GM06990 (cell line): Measurements from ENCODE around the gene METTL16.

Source experiments
- DNase-seq: peaks from one replicate; pipeline ENCODE4 v3.0.0-alpha.2; 2011; ENCODE audit not compliant: insufficient read length; ENCODE audit errors: extremely low read depth
- H3K27me3 ChIP-seq: replicated peaks from 2 replicates; pipeline ENCODE4 v1.6.0; 2011; ENCODE audit warnings: low read length; ENCODE audit not compliant: control insufficient read depth, insufficient read depth
- H3K36me3 ChIP-seq: 2 replicates; pipeline ENCODE4 v1.5.1; 2011; ENCODE audit warnings: low read length; ENCODE audit not compliant: control insufficient read depth, insufficient read depth
- H3K4me3 ChIP-seq: replicated peaks from 2 replicates; pipeline ENCODE4 v1.5.1; 2011; ENCODE audit warnings: low read depth, mild to moderate bottlenecking, control low read depth, low read length
- TF ChIP-seq, protein P1 (sequence below): IDR thresholded peaks from 2 replicates; pipeline ENCODE4 v1.5.1; 2011; ENCODE audit warnings: low read length, control low read depth, mild to moderate bottlenecking, inconsistent platforms; ENCODE audit not compliant: insufficient read depth, poor library complexity, severe bottlenecking

METTL16 gene

DNA sequence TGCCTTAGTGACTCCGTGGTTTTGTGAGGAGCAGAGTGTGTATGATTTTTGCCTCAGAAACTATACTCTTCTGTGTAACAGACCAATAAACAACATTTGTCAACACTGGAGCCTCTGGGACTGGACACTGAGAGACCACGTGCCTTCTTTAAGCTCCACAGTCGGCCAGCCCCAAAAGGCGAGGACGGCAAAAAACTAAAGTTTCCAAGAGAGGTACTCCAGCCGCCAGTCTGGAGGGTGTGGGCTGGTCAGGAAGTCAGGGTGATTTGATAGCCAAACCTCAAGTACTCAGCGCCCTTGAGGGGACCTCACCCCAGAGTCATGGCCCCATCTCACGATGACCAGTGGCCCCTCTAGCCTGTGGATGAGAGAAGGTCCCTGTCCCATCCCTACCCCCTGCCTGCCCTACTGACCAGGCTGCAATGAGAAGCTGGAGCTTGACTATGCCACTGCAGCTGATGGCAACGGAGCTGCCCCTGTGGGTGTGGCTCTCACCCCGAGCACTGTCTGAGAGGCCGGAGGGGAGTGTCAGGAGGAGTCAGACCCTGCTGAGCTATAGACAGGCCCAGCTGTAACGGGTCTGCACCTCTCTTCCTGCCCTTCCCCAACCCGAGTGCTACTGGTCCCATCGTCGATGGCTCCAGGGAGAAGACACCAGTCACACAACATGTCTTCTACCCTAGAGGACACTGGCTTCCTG, 130.6 kb downstream of the METTL16 start:
- no peak overlapping the region for H3K4me3 ChIP-seq
- TF ChIP-seq, protein P1, sequence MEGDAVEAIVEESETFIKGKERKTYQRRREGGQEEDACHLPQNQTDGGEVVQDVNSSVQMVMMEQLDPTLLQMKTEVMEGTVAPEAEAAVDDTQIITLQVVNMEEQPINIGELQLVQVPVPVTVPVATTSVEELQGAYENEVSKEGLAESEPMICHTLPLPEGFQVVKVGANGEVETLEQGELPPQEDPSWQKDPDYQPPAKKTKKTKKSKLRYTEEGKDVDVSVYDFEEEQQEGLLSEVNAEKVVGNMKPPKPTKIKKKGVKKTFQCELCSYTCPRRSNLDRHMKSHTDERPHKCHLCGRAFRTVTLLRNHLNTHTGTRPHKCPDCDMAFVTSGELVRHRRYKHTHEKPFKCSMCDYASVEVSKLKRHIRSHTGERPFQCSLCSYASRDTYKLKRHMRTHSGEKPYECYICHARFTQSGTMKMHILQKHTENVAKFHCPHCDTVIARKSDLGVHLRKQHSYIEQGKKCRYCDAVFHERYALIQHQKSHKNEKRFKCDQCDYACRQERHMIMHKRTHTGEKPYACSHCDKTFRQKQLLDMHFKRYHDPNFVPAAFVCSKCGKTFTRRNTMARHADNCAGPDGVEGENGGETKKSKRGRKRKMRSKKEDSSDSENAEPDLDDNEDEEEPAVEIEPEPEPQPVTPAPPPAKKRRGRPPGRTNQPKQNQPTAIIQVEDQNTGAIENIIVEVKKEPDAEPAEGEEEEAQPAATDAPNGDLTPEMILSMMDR: no peak
- DNase-seq: no peak
- no peaks in the 10 kb centered on the region for H3K27me3 ChIP-seq
- H3K36me3 ChIP-seq: peaks cover 9% of the 10 kb centered on the region

DNA sequence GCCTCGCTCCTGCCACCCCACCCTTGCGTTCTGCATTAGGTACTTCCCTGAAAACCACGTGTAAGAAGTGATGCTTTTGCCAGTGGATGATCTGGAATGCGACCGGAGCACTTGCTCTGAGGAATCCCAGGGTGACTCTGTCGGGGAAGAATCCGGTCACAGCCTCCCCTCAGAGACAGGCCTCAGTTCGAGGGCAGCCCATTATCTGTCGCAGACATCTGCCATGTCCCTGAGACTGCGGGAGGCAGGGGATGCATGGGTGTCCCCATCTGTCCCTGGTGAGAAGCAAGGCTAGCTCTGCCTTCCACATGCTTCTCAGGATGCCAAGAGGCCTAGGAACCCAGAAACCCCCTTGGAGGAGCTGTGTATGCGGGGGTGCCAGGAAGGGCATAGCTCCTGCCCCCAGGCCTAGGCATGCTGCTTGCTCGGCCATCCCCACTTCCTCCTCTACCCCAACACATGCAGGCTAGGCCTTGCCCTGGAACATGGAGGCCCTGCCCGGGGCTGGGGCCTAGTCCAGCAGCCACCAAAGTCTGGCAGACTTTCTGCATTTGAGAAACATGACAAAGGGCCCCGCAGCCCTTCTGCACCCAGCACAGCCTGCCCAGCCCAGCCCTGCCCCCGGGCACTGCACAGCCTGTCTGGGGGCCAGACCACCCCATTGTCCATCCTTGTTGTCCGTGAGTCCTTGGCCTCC, 131.3 kb downstream of the METTL16 start:
- no peak for DNase-seq
- Histone ChIP-seq H3K4me3 (no peak overlapping the region), H3K27me3 (no peaks in the 10 kb centered on the region), H3K36me3 (peaks cover 4% of the 10 kb centered on the region)
- TF ChIP-seq, protein P1: no peak

DNA sequence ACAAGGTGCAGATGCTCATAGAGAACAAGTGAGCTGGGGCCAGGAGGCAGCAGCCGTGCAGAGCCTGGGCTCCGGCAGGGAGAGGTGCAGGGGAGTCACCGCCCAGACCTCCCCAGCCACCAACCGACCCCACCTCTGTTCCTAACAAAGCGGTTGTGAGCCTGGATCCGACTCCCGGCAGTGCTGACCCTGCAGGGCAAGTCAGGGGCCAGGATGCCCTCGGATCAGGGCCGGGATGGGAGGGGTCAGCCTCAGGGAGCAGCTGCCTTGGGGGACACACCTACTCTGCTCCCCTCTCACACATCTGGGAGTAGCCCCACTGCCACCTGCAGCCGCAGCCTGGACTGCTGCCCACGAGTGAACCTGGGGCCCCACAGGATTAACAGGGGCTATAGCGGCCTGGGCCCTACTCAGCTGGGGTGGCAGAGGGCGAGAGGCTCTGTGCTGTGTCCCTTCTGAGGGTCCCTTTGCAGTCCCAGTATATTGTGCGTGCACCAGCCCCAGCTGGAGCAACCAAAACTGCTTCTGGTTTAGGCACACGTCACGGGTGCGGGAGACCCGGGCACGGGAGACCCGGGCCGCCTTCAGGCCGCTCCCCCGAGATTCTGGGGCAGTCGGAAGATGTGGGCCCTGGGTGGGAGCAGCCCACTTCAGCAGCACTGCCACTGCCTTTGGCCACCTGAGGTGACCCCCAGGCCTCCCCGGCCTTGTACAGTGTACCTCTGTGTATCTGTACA, 132.0 kb downstream of the METTL16 start:
- Histone ChIP-seq H3K36me3 (peaks cover 4% of the 10 kb centered on the region), H3K4me3 (no peak overlapping the region), H3K27me3 (no peaks in the 10 kb centered on the region)
- no peak for DNase-seq
- TF ChIP-seq, protein P1: no peak

DNA sequence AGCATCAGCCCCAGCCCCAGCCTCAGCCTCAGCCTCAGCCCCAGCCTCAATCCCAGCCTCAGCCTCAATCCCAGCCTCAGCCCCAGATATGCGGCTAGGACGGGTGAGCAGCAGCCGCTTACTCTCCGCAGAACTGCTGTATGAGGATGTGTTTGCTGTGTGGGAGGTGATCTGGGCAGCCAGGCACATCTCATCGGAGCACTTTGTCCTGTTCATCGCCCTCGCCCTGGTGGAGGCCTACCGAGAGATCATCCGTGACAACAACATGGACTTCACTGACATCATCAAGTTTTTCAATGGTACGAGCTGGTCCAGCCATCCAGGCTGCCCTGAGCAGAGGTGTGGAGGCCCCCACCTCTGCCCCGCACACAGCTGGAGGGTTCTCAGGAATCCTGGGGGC, 132.8 kb downstream of the METTL16 start:
- Histone ChIP-seq H3K27me3 (no peaks in the 10 kb centered on the region), H3K36me3 (peaks cover 4% of the 10 kb centered on the region), H3K4me3 (no peak overlapping the region)
- TF ChIP-seq, protein P1: no peak
- DNase-seq: no peak

DNA sequence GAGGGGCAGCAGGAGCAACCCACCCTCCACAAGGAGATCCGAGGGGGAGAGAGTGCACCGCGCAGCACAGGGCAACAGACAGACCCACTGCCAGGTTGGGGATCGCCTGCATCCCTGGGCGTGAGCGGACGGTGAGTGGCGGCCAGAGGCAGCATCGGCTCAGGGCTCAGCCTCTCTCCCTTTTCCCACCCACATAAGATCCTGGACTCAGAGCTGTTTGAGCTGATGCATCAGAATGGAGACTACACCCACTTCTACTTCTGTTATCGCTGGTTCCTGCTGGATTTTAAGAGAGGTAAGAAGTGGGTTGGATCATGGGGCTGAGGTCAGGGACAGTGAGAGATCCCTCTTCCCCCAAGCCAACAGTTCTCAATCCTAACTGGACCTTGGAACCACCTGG, 134.0 kb downstream of the METTL16 start:
- DNase-seq: no peak
- Histone ChIP-seq H3K4me3 (no peak overlapping the region), H3K27me3 (no peaks in the 10 kb centered on the region), H3K36me3 (peaks cover 6% of the 10 kb centered on the region)
- TF ChIP-seq, protein P1: no peak
